Heart left ventricle (tissue), 16 donors: ENCODE results near the gene PGBD2. TPM values are rescaled to one million over a fixed set of nuclear protein-coding genes. Genes with fewer than 3 reads are reported as not detected.
"Not testable (repeated sequence)": the region's sequence is repeated elsewhere in the genome, so short reads cannot be mapped to it uniquely, and the experiment has no call there.

Source experiments
- ATAC-seq, 4 donors: fragments of 200-7000 bp; cut with Tn5 transposase; one replicate each; pipeline ENCODE4 v1.9.1; 2020 to 2022; ENCODE audit warnings: moderate library complexity in 4 of 4, mild to moderate bottlenecking in 3 of 4, moderate number of reproducible peaks in 1 of 4
- DNase-seq, 5 donors: peaks; one replicate each; pipeline ENCODE4 v3.0.0-alpha.2; 2020
- H3K27ac ChIP-seq, 12 donors: fragments of 200-600 bp; sonication (generic) in 4 of 12; one replicate each; pipeline versions ENCODE4 v1.5.0 to v1.8.0; 2016 to 2022; ENCODE audit warnings: mild to moderate bottlenecking in 2 of 12
- H3K27me3 ChIP-seq, 9 donors: fragments of 200-600 bp; sonication (generic) in 2 of 9; one replicate each; pipeline versions ENCODE4 v1.5.1 to v1.8.0; 2016 to 2022; ENCODE audit warnings: mild to moderate bottlenecking in 3 of 9
- H3K36me3 ChIP-seq, 9 donors: fragments of 200-600 bp; sonication (generic) in 2 of 9; one replicate each; pipeline versions ENCODE4 v1.5.0 to v1.8.0; 2018 to 2022; ENCODE audit warnings: mild to moderate bottlenecking in 2 of 9
- H3K4me1 ChIP-seq, 12 donors: fragments of 200-600 bp; sonication (generic) in 4 of 12; one replicate each; pipeline versions ENCODE4 v1.5.0 to v1.8.0; 2016 to 2022; ENCODE audit warnings: mild to moderate bottlenecking in 3 of 12
- H3K4me3 ChIP-seq, 12 donors: fragments of 200-600 bp; sonication (generic) in 4 of 12; one replicate each; pipeline versions ENCODE4 v1.5.0 to v1.8.0; 2017 to 2022; ENCODE audit warnings: mild to moderate bottlenecking in 9 of 12, moderate library complexity in 4 of 12
- H3K9me3 ChIP-seq, 12 donors: fragments of 200-600 bp; sonication (generic) in 4 of 12; one replicate each; pipeline versions ENCODE4 v1.5.0 to v1.8.0; 2016 to 2022; ENCODE audit warnings: mild to moderate bottlenecking in 1 of 12
- CTCF ChIP-seq, 12 donors: fragments of 200-600 bp; sonication (generic) in 4 of 12; IDR thresholded peaks; one replicate each; pipeline versions ENCODE4 v1.5.0 to v1.8.0; 2018 to 2022; ENCODE audit warnings: antibody characterized with exemption in 12 of 12, mild to moderate bottlenecking in 5 of 12
- POLR2A ChIP-seq, 2 donors: fragments of 450-650 bp; IDR thresholded peaks; one replicate each; pipeline ENCODE4 v1.6.1; 2017; ENCODE audit warnings: antibody characterized with exemption in 2 of 2, mild to moderate bottlenecking in 2 of 2, moderate library complexity in 2 of 2
- WGBS, 4 donors: extraction: QIAGEN DNeasy Blood & Tissue Kit in 2 of 4; methylation state at CpG; one replicate each; pipeline versions ENCODE4 v1.1.5 to v1.1.7; 2013 to 2018; 5-methylcytosine and 5-hydroxymethylcytosine counted together
- intact Hi-C, 10 donors: fragments of 100-400 bp; cut with DNase I; formaldehyde crosslinking; loops; one replicate each; pipeline versions ENCODE4 v1.11.1 to v1.14.2; 2022
- polyA plus RNA-seq, 2 donors: library from polyadenylated mRNA; stranded (reverse); fragments of 200-250 nt; gene quantifications; one replicate each; pipeline ENCODE4 v1.2.3, GENCODE V29; 2013
- total RNA-seq, 9 donors: library from RNA; depleted of rRNA in 2 of 9; stranded (reverse); fragments of >200 nt in 2 of 9; fragmentation: NEBNext Ultra II Directional in 3 of 9; extraction: Animal tissue kit (Norgen Biotek cat#: 25700) in 3 of 9; gene quantifications; one replicate each; pipeline versions ENCODE4 v1.1.0 to v1.2.4, GENCODE V29; 2016 to 2023
- donor health status: ischemic (EF 13 %, LVEDD 7.1; RV severe dilation, severe dysfunction).
- donor health status: healthy with polysubstance abuse.
- donor health status: DM: no; HTN: yes; CAD: no.
- donor health status: DM: no; HTN: no; CAD: no.
- donor health status: ischemic (EF 25% LVEDD 6.9; RV normal size, moderate dysfunction).
- donor health status: ischemic (EF 25% LVEDD 5.7; RV mildly dilated, moderate dysfunction).
- donor health status: healthy.
- donor health status: DM: yes; HTN: yes; CAD: no.
- donor health status: ischemic (EF 35%, LVEDD 5.7; RV mildly dilated, moderate dysfunction).
- donor health status: nonischemic (EF 11% LVEDD 7.7; RV severe dilation, severe dysfunction).
- donor health status: DM: yes; HTN: yes; CAD: no.
- donor health status: PGD.
- donor health status: ischemic (EF 29% LVEDD 5.4; RV normal size, mild dysfunction).
- donor health status: nonischemic (EF 23%, LVEDD 6.1; RV moderate dilation, normal function).

PGBD2 gene
- total and polyA plus RNA-seq, 11 donors, result 1.5 to 3.9 (median 2.6) TPM

GRCh38 chr1:248872752-248873408, 33.2 kb upstream of the PGBD2 start:
- intact Hi-C loops, result loop anchor here in 4 of 10 donors (1.0 to 2.0 kb wide), 5 partner anchors 14 to 47 kb away; partner anchors contain the start of genes PGBD2 (in 3 of the 4) and ZNF692 (in 2 of the 4)
- no peak for TF ChIP-seq POLR2A (IDR thresholded peaks at IDR 0.05)
- no peaks in the 10 kb centered on the region for H3K36me3 ChIP-seq
- H3K4me1 ChIP-seq, result peaks cover 0 to 12% (median 0%) of the 10 kb centered on the region in 12 donors
- 1 to 4% (median 2%) methylated on average over 26 to 31 of the region's 31 CpGs for WGBS, 4 donors
- peak in 4 of 5 donors; percentile 46 to 67 (median 58) for DNase-seq
- peak overlapping the region; percentile 88 to 96 (median 93) for H3K27ac ChIP-seq
- no peaks in the 10 kb centered on the region for H3K27me3 ChIP-seq
- H3K9me3 ChIP-seq, result no peaks in the 10 kb centered on the region
- peak; percentile 57 to 75 (median 73) for ATAC-seq
- H3K4me3 ChIP-seq, result peak overlapping the region; percentile 56 to 84 (median 70)

DNA sequence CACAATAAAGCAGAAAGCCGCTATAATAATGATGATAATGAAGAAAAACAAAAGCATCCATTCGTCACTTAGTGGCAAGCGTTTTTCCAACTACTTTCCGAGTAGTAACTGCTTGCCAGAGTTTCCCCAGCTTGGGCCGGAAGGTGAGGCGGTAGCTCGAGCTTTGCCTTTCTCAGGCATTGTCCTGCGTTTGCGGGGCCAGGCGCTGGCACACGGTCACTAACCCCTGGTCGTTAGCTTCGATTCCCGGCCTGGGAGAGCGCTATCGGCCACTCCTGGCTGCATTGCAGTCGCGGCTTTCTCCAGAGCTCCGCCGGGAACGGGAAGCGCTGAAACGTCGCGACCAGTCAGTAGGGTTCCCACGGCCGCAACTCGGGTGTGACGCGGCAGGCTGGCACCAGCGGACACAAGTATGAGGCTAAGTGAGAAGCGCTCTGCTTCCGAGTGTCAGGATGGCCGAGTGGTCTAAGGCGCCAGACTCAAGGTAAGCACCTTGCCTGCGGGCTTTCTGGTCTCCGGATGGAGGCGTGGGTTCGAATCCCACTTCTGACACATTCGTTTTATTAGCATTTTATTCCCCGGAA, 32.5 kb upstream of the PGBD2 start:
- ATAC-seq (peak; percentile 92 to 95 (median 94)), DNase-seq (peak; percentile 92 to 95 (median 93))
- H3K4me3 ChIP-seq, result peak overlapping the region; percentile 56 to 84 (median 70)
- peak overlapping the region; percentile 88 to 96 (median 93) for H3K27ac ChIP-seq
- no peaks in the 10 kb centered on the region for H3K36me3 ChIP-seq
- peaks cover 0 to 12% (median 0%) of the 10 kb centered on the region in 12 donors for H3K4me1 ChIP-seq
- H3K27me3 ChIP-seq, result no peaks in the 10 kb centered on the region
- intact Hi-C loops, result loop anchor here in 4 of 10 donors (1.0 to 2.0 kb wide), 5 partner anchors 14 to 47 kb away; partner anchors contain the start of genes PGBD2 (in 3 of the 4) and ZNF692 (in 2 of the 4)
- TF ChIP-seq CTCF (IDR thresholded peaks at IDR 0.05), result no peak
- peak in 1 of 2 donors; percentile 50 for TF ChIP-seq POLR2A (IDR thresholded peaks at IDR 0.05)
- WGBS, 4 donors, result 0% methylated on average over 19 to 41 of the region's 41 CpGs
- no peaks in the 10 kb centered on the region for H3K9me3 ChIP-seq

DNA sequence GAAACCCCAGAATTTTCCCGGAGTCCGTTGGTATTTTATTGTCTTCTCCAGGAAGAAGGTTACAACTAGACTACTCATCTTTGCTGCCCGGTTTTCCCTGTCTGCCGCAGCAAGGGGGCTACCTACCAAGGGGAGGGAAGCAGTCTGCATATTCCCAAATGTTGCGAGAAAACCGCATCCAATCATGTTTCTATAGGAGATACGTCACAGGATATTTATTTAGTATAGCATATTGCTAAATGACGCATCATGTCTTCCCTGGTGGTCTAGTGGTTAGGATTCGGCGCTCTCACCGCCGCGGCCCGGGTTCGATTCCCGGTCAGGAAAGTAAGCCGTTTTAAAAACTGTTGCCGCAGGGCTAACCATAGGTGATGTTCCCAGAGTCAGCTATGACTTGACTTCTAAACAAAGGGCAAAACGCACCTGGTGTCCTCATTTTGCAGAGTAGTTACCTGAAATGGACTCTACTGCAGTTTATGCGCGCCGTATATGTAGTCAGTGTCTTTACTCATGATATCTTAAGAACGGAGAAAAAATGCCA, 32.0 kb upstream of the PGBD2 start:
- no peak for TF ChIP-seq CTCF (IDR thresholded peaks at IDR 0.05)
- TF ChIP-seq POLR2A (IDR thresholded peaks at IDR 0.05), result no peak
- 1 to 3% (median 2%) methylated on average over 23 of the region's 23 CpGs for WGBS, 4 donors
- intact Hi-C loops, result loop anchor here in 4 of 10 donors (1.0 to 2.0 kb wide), 6 partner anchors 15 to 48 kb away; partner anchors contain the start of genes PGBD2 (in 3 of the 4), ZNF692 (in 2 of the 4) and ZNF672 (in 1 of the 4)
- no peaks in the 10 kb centered on the region for H3K36me3 ChIP-seq
- ATAC-seq (peak; percentile 75 to 83 (median 79)), DNase-seq (peak; percentile 52 to 77 (median 68))
- H3K27me3 ChIP-seq, result no peaks in the 10 kb centered on the region
- peak overlapping the region; percentile 88 to 96 (median 93) for H3K27ac ChIP-seq
- H3K4me1 ChIP-seq, result peaks cover 0 to 12% (median 0%) of the 10 kb centered on the region in 12 donors
- no peaks in the 10 kb centered on the region for H3K9me3 ChIP-seq
- peak overlapping the region; percentile 56 to 84 (median 70) for H3K4me3 ChIP-seq

GRCh38 chr1:248881261-248881660, 24.8 kb upstream of the PGBD2 start:
- H3K9me3 ChIP-seq, result no peaks in the 10 kb centered on the region
- ATAC-seq (no peak), DNase-seq (no peak)
- H3K27ac ChIP-seq, result no peak overlapping the region
- intact Hi-C loops, result no loop called here
- no peak for TF ChIP-seq POLR2A (IDR thresholded peaks at IDR 0.05)
- TF ChIP-seq CTCF (IDR thresholded peaks at IDR 0.05), result no peak
- 83 to 94% (median 91%) methylated on average over 1 of the region's 1 CpG for WGBS, 4 donors
- no peaks in the 10 kb centered on the region for H3K27me3 ChIP-seq
- no peaks in the 10 kb centered on the region for H3K4me1 ChIP-seq
- no peaks in the 10 kb centered on the region for H3K36me3 ChIP-seq
- no peak overlapping the region for H3K4me3 ChIP-seq

DNA sequence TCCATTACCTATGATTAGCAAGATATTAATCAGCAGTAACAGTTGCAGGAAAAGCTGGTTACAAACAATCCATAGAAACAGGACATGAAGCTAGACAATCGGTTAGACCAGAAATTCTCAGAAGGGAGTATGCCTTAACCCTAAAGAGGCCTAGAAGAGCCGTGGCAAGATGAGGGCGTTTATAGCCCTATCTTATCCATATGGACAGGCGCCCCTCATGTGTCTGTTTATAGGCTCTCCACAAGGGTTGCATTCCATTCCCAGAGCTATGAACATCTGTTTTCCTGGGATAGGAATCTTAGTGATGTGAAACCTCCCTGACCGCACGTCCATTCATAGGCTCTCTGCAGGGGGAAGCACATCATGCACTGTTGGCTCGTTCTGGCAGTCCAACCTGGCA, 23.6 kb upstream of the PGBD2 start:
- ATAC-seq, H3K9me3 ChIP-seq, H3K36me3 ChIP-seq, H3K27me3 ChIP-seq, intact Hi-C loops, H3K27ac ChIP-seq, DNase-seq, H3K4me1 ChIP-seq, H3K4me3 ChIP-seq: not testable (repeated sequence)
- 52 to 66% (median 60%) methylated on average over 7 of the region's 7 CpGs for WGBS, 4 donors
